DOHH2 (cell line): ENCODE results near the gene MARK3.

ENCODE experiments used
- EZH2phosphoT487 ChIP-seq: fragments of 200-600 bp; sonication (generic); IDR thresholded peaks from 2 replicates; pipeline ENCODE4 v1.6.1; 2017; ENCODE audit warnings: borderline replicate concordance, mild to moderate bottlenecking, antibody characterized with exemption, low read length, moderate library complexity, mixed read lengths
- TF ChIP-seq, protein P1 (sequence below): fragments of 200-600 bp; sonication (generic); IDR thresholded peaks from one replicate; pipeline ENCODE4 v1.5.1; 2014; ENCODE audit warnings: antibody characterized with exemption, mild to moderate bottlenecking, low read depth, low read length; ENCODE audit not compliant: poor library complexity, severe bottlenecking

DNA sequence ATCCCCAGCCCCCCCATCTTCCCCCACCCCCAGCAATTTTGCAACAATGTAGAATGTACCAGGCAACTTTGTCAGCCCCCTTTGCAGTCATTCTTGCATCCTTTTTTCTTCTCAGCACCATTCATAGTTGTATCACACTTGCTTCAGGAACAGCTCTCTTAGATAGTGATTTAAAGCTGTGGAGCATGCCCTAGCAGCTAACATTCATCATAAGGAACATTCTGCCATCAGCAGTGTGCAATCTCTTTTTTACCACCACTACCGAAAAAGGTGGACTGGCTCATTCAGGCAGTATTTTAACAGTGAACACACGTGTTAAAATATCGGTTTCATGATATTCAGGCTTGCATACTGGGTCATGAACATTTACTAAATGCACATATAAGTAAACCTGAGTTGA lies 45.1 kb downstream of the MARK3 start:
- TF ChIP-seq, protein P1, sequence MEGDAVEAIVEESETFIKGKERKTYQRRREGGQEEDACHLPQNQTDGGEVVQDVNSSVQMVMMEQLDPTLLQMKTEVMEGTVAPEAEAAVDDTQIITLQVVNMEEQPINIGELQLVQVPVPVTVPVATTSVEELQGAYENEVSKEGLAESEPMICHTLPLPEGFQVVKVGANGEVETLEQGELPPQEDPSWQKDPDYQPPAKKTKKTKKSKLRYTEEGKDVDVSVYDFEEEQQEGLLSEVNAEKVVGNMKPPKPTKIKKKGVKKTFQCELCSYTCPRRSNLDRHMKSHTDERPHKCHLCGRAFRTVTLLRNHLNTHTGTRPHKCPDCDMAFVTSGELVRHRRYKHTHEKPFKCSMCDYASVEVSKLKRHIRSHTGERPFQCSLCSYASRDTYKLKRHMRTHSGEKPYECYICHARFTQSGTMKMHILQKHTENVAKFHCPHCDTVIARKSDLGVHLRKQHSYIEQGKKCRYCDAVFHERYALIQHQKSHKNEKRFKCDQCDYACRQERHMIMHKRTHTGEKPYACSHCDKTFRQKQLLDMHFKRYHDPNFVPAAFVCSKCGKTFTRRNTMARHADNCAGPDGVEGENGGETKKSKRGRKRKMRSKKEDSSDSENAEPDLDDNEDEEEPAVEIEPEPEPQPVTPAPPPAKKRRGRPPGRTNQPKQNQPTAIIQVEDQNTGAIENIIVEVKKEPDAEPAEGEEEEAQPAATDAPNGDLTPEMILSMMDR, result no peak
- TF ChIP-seq EZH2phosphoT487, result no peak
